H1 (cell line): ENCODE data around the gene KDSR. TPM values are rescaled to one million over a fixed set of nuclear protein-coding genes. Genes with fewer than 3 reads are reported as not detected.

Experiments
- CBX5 ChIP-seq: fragments of 300-800, 300-1000 bp; sonication (generic); IDR thresholded peaks from 2 replicates; pipeline ENCODE4 v1.7.1; 2016; ENCODE audit warnings: antibody characterized with exemption, low read length, low read depth
- EGR1 ChIP-seq: IDR thresholded peaks from 2 replicates; pipeline ENCODE4 v1.6.1; 2011; ENCODE audit warnings: low read depth, low read length, borderline replicate concordance
- JUND ChIP-seq: IDR thresholded peaks from 2 replicates; pipeline ENCODE4 v1.6.1; 2011; ENCODE audit warnings: mild to moderate bottlenecking, improper control_type of control experiment, low read length
- KDM4A ChIP-seq: IDR thresholded peaks from one replicate; pipeline ENCODE4 v1.7.1; 2012; ENCODE audit warnings: low read depth, mild to moderate bottlenecking, moderate library complexity, low read length, inconsistent platforms; ENCODE audit not compliant: severe bottlenecking
- MAFK ChIP-seq: IDR thresholded peaks from 2 replicates; pipeline ENCODE4 v1.6.1; 2012; ENCODE audit warnings: low read depth, mild to moderate bottlenecking, improper control_type of control experiment, low read length
- MAX ChIP-seq: IDR thresholded peaks from 2 replicates; pipeline ENCODE4 v1.6.1; 2012; ENCODE audit warnings: inconsistent platforms
- NRF1 ChIP-seq: IDR thresholded peaks from 2 replicates; pipeline ENCODE4 v1.6.1; 2011; ENCODE audit warnings: mild to moderate bottlenecking, low read depth, low read length, improper control_type of control experiment
- POLR2AphosphoS5 ChIP-seq: IDR thresholded peaks from 2 replicates; pipeline ENCODE4 v1.6.1; 2011; ENCODE audit warnings: low read depth, low read length
- POU5F1 ChIP-seq: IDR thresholded peaks from 2 replicates; pipeline ENCODE4 v1.6.1; 2011; ENCODE audit warnings: low read depth, mild to moderate bottlenecking, low read length, moderate library complexity
- RBBP5 ChIP-seq: IDR thresholded peaks from 2 replicates; pipeline ENCODE4 v1.7.1; 2012; ENCODE audit warnings: low read depth, mild to moderate bottlenecking, inconsistent platforms, low read length, moderate library complexity, borderline replicate concordance
- RXRA ChIP-seq: IDR thresholded peaks from 2 replicates; pipeline ENCODE4 v1.6.1; 2011; ENCODE audit warnings: low read depth, mild to moderate bottlenecking, low read length, moderate library complexity; ENCODE audit not compliant: insufficient read depth
- SP1 ChIP-seq: IDR thresholded peaks from 2 replicates; pipeline ENCODE4 v1.6.1; 2011; ENCODE audit warnings: low read depth, low read length
- TAF1 ChIP-seq: IDR thresholded peaks from 2 replicates; pipeline ENCODE4 v1.6.1; 2011; ENCODE audit warnings: mild to moderate bottlenecking, low read depth, low read length
- TBP ChIP-seq: IDR thresholded peaks from 2 replicates; pipeline ENCODE4 v1.6.1; 2011; ENCODE audit warnings: low read depth, low read length, improper control_type of control experiment
- YY1 ChIP-seq: IDR thresholded peaks from 2 replicates; pipeline ENCODE4 v1.6.1; 2011; ENCODE audit warnings: low read depth, mild to moderate bottlenecking, low read length
- polyA plus RNA-seq, 7 experiments: library from polyadenylated mRNA; depleted of rRNA in 3 of 7; stranded (reverse) in 5 of 7; unstranded in 2 of 7; fragments of >200 nt in 5 of 7; fragments of 200-250 nt in 2 of 7; gene quantifications; 1 replicate in 5 of 7; 2 replicates in 1 of 7; 4 replicates in 1 of 7; pipeline versions ENCODE4 v1.2.1 to v1.2.3, GENCODE V29; 2011 to 2013; ENCODE audit warnings: missing spikeins in 2 of 7, mixed read lengths in 2 of 7
- total RNA-seq: library from RNA; stranded (reverse); fragmentation: NEBNext Ultra II Directional; extraction: Animal tissue kit (Norgen Biotek cat#: 25700); gene quantifications from 2 replicates; pipeline ENCODE4 v1.2.1, GENCODE V29; 2021

Gene KDSR
- total and polyA plus RNA-seq, 2 of the 8 experiments (the other 6 are each of a cell fraction or from before 2014, with no cell fraction given): 12.4 to 50.5 TPM

- TF ChIP-seq NRF1 (no peak), JUND (no peak; the same call in 1 of the 2 replicates), KDM4A (peak; percentile 27), YY1 (peak; percentile 57), MAFK (no peak), MAX (peak; percentile 47; the same call in 1 of the 2 replicates), POU5F1 (0 out of 2 replicates have a peak, but pooled peaks have one; percentile 39), TBP (peak; percentile 77), RBBP5 (peak; percentile 66; the same call in 1 of the 2 replicates), EGR1 (peak; percentile 70), TAF1 (peak; percentile 88), RXRA (no peak), SP1 (peak; percentile 99), POLR2AphosphoS5 (peak; percentile 56), CBX5 (no peak)
Measured at GRCh38 chr18:63367053-63367953, at the start of gene KDSR (continued).
